Activated naive CD8-positive, alpha-beta T cell treated with anti-CD3 and anti-CD28 coated beads, Interleukin-2, amount 50 U/mL, for 16 hours (primary cell): Measurements from ENCODE around the gene CLCN4.

Source experiments
- DNase-seq: peaks from one replicate; pipeline ENCODE4 v3.0.0-alpha.2; 2020; ENCODE audit warnings: low read depth, low spot score

The CLCN4 gene

GRCh38 chrX:10242026-10242425 lies 85.3 kb downstream of the CLCN4 start:
- no peak for DNase-seq

DNA sequence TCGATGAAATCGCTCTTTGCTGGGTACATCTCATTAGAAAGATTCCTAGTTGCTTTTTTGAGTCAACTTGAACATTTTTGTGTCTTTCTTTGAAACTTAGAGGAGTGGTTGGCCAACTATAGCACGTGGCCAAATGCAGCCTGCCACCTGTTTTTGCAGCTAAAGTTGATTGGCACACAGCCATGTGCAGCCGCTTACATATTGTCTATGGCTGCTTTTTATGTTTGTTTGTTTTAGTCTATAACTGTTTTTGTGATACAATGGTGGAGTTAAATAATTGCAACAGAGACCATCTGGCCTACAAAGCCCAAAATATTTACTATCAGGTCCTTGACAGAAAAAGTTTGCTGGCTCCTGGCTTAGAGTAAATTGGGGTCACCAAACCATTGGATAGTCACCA lies 86.3 kb downstream of the CLCN4 start:
- no peak for DNase-seq

DNA sequence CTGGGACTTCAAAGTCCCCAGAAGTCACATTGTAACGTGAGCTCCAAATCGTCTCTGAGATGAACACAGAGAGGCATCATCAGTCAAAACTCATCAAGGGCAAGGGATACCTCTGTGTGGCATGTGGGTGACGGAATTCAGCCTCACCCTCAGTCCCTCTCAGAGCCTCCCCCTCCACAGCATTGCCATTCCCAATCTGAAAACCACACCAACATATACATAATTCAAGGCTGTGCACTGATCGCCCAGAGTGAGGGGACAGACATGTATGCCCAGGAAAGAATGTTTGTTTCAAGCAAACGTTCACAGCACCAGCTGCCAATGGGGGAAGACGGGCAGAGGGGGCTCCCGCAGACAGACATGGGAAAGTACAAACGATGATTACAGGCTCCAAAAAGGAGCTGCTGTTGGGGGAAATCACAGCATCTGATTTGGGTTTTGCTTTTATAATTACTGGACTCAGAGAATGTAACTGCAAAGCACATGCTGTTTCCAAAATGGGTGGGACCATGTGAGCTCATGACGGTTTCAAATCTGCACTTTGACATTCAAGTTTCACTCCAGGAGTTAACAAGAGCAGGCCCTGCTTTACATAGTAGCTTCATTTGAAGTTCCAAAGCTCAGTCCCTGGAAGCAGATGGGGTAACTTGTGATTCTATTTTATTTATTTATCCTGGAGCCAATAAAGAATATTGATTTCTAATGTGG lies 88.3 kb downstream of the CLCN4 start:
- DNase-seq: no peak

DNA sequence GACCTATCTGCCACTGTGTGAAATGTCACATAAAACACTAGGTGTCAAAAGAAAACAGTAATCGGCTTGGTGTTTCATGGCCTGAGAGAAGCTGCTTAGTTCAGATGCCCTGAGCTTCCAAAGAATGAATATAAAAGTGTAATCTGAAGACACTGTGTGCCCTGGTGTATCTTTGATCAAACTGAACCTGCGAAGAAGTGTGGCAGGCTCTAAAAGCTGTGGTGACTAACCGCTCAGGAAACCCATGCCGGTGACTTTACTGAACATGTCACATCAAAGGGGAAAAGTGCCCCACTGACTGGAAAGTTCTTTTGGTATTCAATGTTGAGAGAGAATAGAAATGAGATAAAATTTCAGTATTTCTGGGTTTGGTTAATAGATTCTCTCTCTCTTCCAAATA lies 89.1 kb downstream of the CLCN4 start:
- DNase-seq: no peak

DNA sequence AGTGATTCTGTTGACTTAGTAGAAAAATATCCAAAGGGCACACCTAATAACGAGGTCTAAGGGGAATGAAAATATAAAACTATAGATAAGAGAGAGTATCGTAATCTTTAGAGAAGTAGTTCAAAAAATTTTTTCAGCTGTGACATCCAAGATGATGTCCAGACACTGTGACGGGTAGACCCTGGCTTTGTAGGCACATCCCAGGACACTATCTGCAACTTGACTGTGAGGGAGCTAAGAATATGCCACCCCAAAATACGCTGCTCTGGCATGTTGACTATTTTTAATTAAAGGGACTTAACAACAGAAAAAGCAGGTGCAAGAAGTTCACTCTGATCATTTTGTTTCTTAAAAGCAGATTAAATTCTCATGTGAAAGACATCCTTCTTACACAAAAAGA lies 89.5 kb downstream of the CLCN4 start:
- no peak for DNase-seq

GRCh38 chrX:10246846-10247245 lies 90.1 kb downstream of the CLCN4 start:
- DNase-seq: no peak

DNA sequence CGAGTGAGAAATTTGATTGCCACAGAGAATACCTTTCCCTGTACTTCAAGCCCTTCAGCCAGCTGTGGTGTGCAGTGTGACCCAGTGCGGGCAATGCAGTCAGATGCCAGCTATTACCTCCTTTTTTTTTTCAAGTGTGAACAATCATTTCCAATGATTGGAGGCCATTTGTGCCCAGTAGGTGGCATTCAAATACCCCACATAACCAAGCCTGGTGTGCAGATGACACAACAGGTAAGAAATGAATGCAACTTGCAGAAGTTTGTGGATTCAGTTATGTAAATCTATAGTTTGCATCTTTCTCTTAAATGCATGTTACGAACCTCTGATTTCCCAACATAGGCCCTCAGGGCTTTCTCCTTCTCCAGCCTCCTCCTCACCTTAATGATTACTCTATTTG lies 98.0 kb downstream of the CLCN4 start:
- no peak for DNase-seq

- DNase-seq: no peak
Observed at GRCh38 chrX:10259716-10260115, 102.9 kb downstream of the CLCN4 start.

DNA sequence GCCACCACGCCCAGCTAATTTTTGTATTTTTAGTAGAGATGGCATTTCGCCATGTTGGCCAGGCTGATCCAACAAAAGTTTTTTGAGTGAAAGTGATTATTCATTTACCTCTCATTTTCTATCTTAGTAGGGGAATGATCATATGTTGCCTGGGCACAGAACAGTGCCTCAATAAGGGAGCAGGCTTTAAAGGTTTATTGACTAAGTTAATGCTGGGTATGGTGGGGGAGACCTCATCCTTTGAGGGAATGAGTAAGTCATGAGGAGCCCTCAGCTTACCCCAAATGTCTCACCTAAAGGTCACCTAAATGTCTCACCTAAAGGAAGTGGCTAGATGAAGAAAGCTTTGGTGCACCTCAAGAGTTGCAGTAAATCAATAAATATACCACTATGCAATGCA lies 109.0 kb downstream of the CLCN4 start:
- no peak for DNase-seq

DNA sequence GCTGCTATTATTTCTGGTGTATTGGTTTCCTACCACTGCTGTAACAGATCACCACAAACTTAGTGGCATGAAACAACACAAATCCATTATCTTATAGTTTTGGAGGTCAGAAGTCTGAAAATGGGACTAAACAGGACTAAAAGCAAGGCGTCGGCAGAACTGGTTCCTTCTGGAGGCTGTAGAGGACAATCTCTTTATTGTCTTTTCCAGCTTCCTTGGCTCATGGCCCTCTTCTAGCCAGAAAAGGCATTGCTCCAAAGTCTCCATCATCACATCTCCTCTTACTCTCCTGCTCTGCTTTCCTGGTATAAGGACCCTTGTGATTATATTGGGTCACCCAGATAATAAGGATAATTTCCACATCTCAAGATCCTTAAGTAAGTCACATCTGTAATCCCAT lies 121.9 kb downstream of the CLCN4 start:
- DNase-seq: no peak

- no peak for DNase-seq
Observed at GRCh38 chrX:10280071-10280470, 123.3 kb downstream of the CLCN4 start.

GRCh38 chrX:10282490-10282889 lies 125.7 kb downstream of the CLCN4 start:
- no peak for DNase-seq

GRCh38 chrX:10286195-10286594 lies 129.4 kb downstream of the CLCN4 start:
- no peak for DNase-seq
